Activated T-cell treated with anti-CD3 and anti-CD28 coated beads, Interleukin-2, amount 50 U/mL, for 48 hours (primary cell): Measurements from ENCODE around the gene CCNL1.
A peak's percentile ranks its signal among the peaks of the same experiment; 100 is the strongest.
"Not testable (repeated sequence)": the region's sequence is repeated elsewhere in the genome, so short reads cannot be mapped to it uniquely, and the experiment has no call there.

Experiments
- DNase-seq, 2 experiments: peaks; one replicate each; pipeline ENCODE4 v3.0.0-alpha.2; 2020

Gene CCNL1

DNA sequence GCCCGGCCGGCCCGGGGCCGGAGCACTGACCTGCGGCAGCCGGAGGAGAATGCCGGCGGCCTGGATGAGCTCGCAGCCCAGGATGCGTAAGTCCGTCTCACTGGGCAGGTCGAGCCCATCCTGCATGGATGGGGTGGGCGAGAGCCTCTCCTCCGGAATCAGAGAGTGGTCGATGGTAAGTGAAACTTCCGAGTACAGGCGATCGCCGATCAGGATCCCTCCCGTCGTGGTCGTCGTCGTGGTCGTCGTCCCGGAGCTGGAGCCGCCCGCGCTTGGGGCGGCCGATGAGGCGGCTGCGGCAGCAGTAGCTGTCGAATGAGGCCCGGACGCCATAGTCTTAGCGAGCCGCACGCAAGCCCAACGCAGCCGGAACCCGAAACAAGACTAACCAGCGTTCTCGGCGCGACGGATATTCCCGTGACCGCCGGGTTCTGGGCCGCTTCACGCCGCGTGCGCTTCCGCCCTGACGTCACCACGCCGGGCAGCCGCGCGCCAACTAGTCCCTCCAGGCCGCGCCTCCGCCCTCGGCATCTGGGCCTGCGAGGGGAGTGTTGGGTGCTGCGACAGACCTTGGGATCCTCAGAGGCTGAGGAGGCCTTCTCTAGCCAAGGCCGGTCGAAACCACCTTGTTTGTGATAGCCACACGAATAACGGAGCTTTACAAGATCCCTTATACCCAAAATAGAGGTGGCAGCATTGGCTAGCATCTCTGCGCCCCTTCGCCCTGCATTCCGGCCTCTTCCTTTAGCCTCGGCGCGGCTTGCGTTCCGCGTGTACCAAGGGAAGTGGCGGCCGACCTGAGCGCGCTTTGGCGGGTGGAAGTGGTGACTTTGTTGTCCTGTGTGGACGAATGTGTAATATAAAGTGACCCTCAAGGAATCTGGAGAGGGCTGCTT is at the start of gene CCNL1:
Gene CCNL1, minus strand, starts transcription at position 386 of the 896 bp plus-strand sequence. Its CDS starts 53 bp downstream, at position 333.
- peak; percentile 95 to 97 for DNase-seq

DNA sequence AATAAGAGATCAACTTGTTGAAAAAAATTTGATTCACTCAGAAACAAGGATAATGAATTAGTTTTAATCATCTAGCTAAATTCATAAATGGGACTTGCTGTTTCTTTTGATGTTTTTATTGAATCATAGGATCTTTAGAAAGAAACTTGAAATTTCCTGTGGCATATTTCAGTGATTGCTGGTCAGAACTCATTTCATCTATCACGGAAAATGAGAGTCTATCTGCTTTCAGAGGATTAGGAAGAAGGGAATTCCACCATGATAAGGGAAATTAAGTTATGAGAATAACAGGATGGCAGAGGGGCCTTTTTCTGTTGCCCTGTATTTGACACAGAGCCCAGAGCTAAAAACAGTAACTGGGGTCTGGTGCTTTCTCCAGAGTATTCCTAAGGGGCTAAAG is 44.9 kb upstream of the CCNL1 start:
- DNase-seq = no peak

- no peak for DNase-seq
These were observed 44.5 kb upstream of the CCNL1 start for GRCh38 chr3:157204431-157204830.

DNA sequence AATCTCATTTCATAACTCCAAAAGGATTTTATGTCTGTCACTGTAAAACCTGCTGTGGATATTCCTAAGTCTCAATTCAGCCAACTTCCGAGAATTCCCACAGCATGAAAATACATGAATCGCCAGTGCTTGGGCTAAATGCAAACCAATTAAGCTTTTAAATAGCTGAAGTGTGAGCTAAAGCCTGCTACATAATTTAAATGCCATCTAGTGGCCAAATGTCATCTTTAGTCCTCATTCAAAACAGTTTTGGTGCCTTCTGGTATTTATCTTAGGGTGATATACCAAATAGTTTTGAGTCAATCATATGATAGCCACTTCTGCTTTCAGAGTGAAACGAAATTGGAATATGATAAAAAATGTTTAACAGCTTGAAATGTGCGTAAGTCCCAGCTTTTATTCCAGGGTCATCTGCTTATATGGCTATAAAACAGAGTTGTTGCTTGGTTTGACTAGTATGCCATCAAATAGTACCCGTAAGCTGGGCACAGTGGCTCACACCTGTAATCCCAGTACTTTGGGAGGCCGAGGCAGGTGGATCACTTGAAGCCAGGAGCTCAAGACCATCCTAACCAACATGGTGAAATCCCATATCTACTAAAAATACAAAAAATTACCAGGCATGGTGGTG is 41.8 kb upstream of the CCNL1 start:
- no peak for DNase-seq

- DNase-seq = no peak
These were observed 39.9 kb upstream of the CCNL1 start for GRCh38 chr3:157199841-157200240.

- DNase-seq = no peak
These were observed 36.0 kb upstream of the CCNL1 start for GRCh38 chr3:157195965-157196364.

GRCh38 chr3:157191149-157191548 is 31.2 kb upstream of the CCNL1 start:
- DNase-seq = not testable (repeated sequence)

DNA sequence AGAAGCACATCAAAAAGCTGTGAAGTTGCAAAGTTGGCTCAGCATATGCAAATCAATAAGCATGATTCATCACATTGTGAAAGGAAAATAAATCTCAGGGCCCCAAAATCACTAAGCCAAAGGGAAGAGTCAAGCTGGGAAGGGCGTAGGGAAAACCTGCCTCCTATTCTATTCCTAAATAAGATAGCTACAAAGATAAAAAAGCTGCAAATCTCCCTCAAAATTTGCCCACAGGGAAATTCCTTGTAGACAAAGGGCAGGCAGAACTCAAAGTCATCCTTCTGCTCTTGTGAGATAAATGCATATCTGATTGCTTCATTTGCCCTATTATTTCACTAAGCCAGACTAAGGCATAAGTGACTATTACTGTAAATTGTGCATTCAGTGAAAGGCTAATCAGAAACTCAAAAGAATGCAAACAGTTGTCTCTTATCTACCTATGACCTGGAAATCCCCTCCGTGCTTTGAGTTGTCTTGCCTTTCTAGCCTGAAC is 30.5 kb upstream of the CCNL1 start:
- DNase-seq = no peak

DNA sequence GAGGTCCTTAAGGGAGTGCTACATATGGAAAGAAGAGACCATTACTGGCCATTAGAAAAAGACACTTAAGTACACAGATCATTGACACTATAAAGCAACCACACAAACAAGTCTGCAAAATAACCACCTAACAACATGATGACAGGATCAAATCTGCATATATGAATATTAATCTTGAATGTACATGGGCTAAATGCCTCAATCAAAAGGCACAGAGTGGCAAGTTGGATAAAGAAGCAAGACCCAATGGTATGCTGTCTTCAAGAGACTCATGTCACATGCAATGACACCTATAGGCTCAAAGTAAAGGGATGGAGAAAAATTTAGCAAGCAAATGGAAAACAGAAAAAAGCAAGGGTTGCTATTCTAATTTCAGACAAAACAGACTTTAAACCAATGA is 28.4 kb upstream of the CCNL1 start:
- DNase-seq = no peak

GRCh38 chr3:157182879-157183278 is 22.9 kb upstream of the CCNL1 start:
- DNase-seq = no peak

DNA sequence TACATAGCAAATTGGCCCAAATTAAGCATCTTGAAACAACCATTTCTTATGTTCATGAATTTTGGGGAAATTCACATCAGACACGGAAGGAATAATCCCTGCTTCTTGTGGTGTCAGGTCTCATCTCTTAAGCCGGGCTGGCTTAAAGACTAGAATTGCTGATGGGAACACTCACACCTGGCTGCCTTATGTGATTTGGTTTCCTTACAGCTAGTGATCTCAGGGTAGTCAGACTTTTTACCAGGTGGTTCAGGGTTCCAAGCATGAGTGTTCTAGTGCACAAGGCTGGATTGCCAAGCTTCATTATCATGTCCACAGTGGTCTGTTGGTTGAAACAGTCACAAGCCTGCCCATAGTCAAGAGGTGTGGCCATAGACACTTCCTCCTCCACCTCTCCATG is 20.3 kb upstream of the CCNL1 start:
- no peak for DNase-seq

GRCh38 chr3:157179365-157179803 is 19.4 kb upstream of the CCNL1 start:
- no peak for DNase-seq

GRCh38 chr3:157178503-157179364 is 18.8 kb upstream of the CCNL1 start:
- not testable (repeated sequence) for DNase-seq

GRCh38 chr3:157177801-157178453 is 18.0 kb upstream of the CCNL1 start:
- DNase-seq = not testable (repeated sequence)

- no peak for DNase-seq
These were observed 17.0 kb upstream of the CCNL1 start for GRCh38 chr3:157176934-157177333.

- no peak for DNase-seq
These were observed 16.0 kb upstream of the CCNL1 start for GRCh38 chr3:157175691-157176507.

DNA sequence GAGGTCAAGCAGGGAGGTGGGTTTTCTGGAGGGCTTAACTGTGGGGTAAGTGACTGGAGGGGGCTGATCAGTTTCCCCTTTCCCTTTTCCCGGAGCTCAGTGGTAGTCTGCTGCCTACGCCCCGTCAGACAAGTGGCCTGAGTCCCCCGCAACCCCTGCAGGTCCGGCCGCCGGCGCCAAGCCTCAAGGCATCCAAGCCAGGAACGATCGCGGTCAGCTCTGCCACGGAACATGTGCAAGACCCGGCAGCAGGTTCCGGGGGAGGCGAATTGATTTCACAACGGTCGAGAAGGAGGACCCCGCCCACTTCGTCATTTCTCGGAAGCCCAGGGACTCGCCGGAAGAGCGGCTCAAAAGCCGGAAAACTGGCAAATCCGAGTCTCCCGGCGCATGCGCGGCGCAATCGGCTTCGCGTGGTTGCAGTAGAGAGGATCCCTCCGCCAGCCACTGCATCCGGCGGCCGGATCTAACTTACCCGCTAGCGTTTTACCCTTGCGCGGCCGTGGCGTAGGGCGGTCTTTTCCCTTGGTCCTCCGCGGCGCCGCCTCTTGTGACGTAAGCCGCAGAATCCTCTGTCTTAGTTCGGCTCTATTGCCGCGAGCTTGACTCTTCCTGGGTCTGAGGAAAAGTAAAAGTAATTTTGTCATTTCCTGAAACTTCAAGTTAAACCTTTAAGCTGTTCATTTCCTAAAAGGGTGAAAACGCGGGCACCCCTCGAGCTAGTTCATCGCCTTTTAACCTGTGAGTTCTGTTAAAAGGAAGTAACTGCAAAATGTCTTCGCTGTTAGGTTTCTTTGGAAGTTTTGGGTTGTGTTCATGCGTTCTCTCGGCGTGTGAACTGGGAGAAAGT is 14.9 kb upstream of the CCNL1 start:
- DNase-seq = peak; percentile 98

DNA sequence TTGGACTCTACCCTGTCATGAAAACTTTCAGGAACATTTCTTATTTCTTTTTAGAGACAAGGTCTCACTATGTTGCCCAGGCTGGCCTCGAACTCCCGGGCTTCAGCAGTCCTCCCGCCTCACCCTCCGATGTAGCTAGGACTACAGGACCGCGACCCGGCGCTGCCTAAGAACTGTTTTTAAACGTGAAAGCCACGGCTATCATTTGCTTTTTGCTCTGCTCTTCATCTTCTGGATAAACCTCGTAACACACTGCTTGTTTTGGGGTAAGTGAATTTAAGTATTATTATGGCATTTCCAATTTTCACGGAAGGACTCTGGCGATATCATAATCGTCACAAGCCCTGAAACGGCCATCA is 14.3 kb upstream of the CCNL1 start:
- peak in 1 of 2 experiments; percentile 43 for DNase-seq

DNA sequence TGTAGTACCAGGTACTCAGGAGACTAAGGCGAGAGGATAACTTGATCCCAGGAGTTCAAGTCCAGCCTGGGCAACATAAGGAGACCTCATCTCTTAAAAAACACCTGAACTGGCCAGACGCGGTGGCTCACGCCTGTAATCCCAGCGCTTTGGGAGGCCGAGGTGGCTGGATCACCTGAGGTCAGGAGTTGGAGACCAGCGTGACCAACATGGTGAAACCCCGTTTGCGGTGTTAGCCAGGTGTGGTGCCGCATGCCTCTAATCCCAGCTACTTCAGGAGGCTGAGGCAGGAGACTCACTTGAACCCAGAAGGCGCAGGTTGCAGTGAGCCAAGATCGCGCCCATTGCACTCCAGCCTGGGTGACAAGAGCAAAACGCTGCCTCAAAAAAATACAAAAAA is 13.4 kb upstream of the CCNL1 start:
- DNase-seq = not testable (repeated sequence)

DNA sequence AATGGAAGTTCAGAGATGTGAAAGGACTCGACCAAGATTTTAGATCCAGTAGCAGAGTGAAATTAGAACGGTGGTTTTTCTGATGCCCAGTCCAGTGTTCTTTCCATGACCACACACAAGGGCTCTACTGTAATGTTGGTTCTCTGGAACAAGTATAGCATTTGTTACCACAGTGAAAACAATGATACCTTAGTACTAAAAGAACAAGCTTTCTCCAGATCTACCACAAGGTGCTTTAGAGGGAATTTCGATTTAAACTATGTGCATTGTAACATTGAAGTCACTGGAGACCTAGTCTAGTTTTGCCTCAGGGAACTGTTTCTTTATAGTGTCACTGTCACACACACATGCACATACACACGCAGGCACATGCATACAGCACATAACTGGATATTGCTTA is 12.8 kb upstream of the CCNL1 start:
- no peak for DNase-seq

DNA sequence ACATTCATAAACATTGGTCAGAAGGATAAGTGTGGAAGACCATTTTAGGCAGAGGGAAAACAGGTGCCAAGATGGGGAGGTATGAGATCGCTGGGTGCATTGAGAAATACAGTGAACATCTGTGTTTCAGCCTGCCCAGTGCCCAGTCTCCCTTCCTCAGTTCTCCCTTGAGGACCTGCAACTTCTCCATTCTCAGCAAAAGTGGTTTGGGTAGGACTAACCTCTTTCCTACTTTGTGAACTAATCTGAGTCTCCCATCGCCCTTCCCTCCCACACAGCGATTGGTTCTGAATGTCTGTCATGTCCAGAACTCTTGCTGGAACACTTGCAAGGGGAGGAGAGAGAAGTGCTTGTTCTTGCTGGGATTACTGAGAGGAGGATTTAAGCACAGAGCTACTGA is 10.9 kb upstream of the CCNL1 start:
- no peak for DNase-seq
